HEK293 (cell line): Measurements from ENCODE around the gene GOLT1A.
A peak's percentile ranks its signal among the peaks of the same experiment; 100 is the strongest.

Experiments used
- EGR2 ChIP-seq: fragments of 450-650 bp; formaldehyde crosslinking; IDR thresholded peaks from 2 replicates; pipeline ENCODE4 v1.5.1; 2016; ENCODE audit warnings: low read depth, missing biosample characterization, missing genetic modification characterization
- IKZF3 ChIP-seq: fragments of 450-650 bp; IDR thresholded peaks from 2 replicates; pipeline ENCODE4 v1.5.0; 2018; ENCODE audit warnings: missing biosample characterization, mild to moderate bottlenecking, missing genetic modification characterization, moderate library complexity
- KLF16 ChIP-seq: fragments of 450-650 bp; formaldehyde crosslinking; IDR thresholded peaks from 2 replicates; pipeline ENCODE4 v1.5.1; 2017; ENCODE audit warnings: missing biosample characterization, missing genetic modification characterization
- PBX3 ChIP-seq: sonication (generic); formaldehyde crosslinking; IDR thresholded peaks from 2 replicates; pipeline ENCODE4 v1.8.1; 2022; ENCODE audit warnings: mild to moderate bottlenecking, moderate library complexity, missing genetic modification reagents
- PRDM1 ChIP-seq: fragments of 450-650 bp; formaldehyde crosslinking; IDR thresholded peaks from 2 replicates; pipeline ENCODE4; 2016; ENCODE audit warnings: missing biosample characterization, missing genetic modification characterization
- RBAK ChIP-seq: fragments of 450-650 bp; formaldehyde crosslinking; IDR thresholded peaks from 2 replicates; pipeline ENCODE4 v1.5.1; 2016; ENCODE audit warnings: missing biosample characterization, missing genetic modification characterization
- ZNF157 ChIP-seq: fragments of 450-650 bp; formaldehyde crosslinking; IDR thresholded peaks from 2 replicates; pipeline ENCODE4 v1.5.1; 2016; ENCODE audit warnings: missing biosample characterization, missing genetic modification characterization
- ZNF16 ChIP-seq: fragments of 450-650 bp; formaldehyde crosslinking; IDR thresholded peaks from 2 replicates; pipeline ENCODE4 v1.5.1; 2016; ENCODE audit warnings: low read depth, missing biosample characterization, missing genetic modification characterization
- ZNF223 ChIP-seq: fragments of 450-650 bp; formaldehyde crosslinking; IDR thresholded peaks from 2 replicates; pipeline ENCODE4 v1.5.1; 2016; ENCODE audit warnings: missing biosample characterization, missing genetic modification characterization
- ZNF292 ChIP-seq: fragments of 450-650 bp; formaldehyde crosslinking; IDR thresholded peaks from 2 replicates; pipeline ENCODE4 v1.5.1; 2016; ENCODE audit warnings: low read depth, missing biosample characterization, missing genetic modification characterization, borderline replicate concordance
- ZNF324 ChIP-seq: fragments of 450-650 bp; formaldehyde crosslinking; IDR thresholded peaks from 2 replicates; pipeline ENCODE4 v1.5.1; 2016; ENCODE audit warnings: missing biosample characterization, missing genetic modification characterization
- ZNF366 ChIP-seq: fragments of 450-650 bp; formaldehyde crosslinking; conservative IDR thresholded peaks from 2 replicates; pipeline ENCODE4 v1.5.1; 2016; ENCODE audit warnings: missing biosample characterization, missing genetic modification characterization
- ZNF37A ChIP-seq: fragments of 450-650 bp; IDR thresholded peaks from 2 replicates; pipeline ENCODE4 v1.5.1; 2018; ENCODE audit warnings: missing biosample characterization, missing genetic modification characterization
- ZNF423 ChIP-seq: fragments of 450-650 bp; formaldehyde crosslinking; IDR thresholded peaks from 2 replicates; pipeline ENCODE4 v1.5.1; 2016; ENCODE audit warnings: missing biosample characterization, missing genetic modification characterization
- ZNF433 ChIP-seq: fragments of 450-650 bp; formaldehyde crosslinking; IDR thresholded peaks from 2 replicates; pipeline ENCODE4 v1.5.1; 2016; ENCODE audit warnings: missing biosample characterization, missing genetic modification characterization, low read depth
- ZNF501 ChIP-seq: fragments of 450-650 bp; formaldehyde crosslinking; IDR thresholded peaks from 2 replicates; pipeline ENCODE4 v1.5.1; 2016; ENCODE audit warnings: missing biosample characterization, missing genetic modification characterization
- ZNF513 ChIP-seq: fragments of 450-650 bp; IDR thresholded peaks from 2 replicates; pipeline ENCODE4 v1.5.1; 2018; ENCODE audit warnings: missing biosample characterization, missing genetic modification characterization
- ZNF514 ChIP-seq: fragments of 450-650 bp; formaldehyde crosslinking; IDR thresholded peaks from 2 replicates; pipeline ENCODE4 v1.5.1; 2016; ENCODE audit warnings: missing biosample characterization, missing genetic modification characterization
- ZNF529 ChIP-seq: fragments of 450-650 bp; formaldehyde crosslinking; IDR thresholded peaks from 2 replicates; pipeline ENCODE4 v1.5.1; 2017; ENCODE audit warnings: missing genetic modification characterization, missing biosample characterization; ENCODE audit not compliant: insufficient replicate concordance
- ZNF561 ChIP-seq: fragments of 450-650 bp; IDR thresholded peaks from 2 replicates; pipeline ENCODE4 v1.5.1; 2018; ENCODE audit warnings: missing biosample characterization, missing genetic modification characterization, borderline replicate concordance
- ZNF600 ChIP-seq: fragments of 450-650 bp; formaldehyde crosslinking; IDR thresholded peaks from 2 replicates; pipeline ENCODE4 v1.5.1; 2016; ENCODE audit warnings: missing biosample characterization, missing genetic modification characterization
- ZNF658 ChIP-seq: fragments of 450-650 bp; formaldehyde crosslinking; IDR thresholded peaks from 2 replicates; pipeline ENCODE4; 2016; ENCODE audit warnings: missing biosample characterization, missing genetic modification characterization
- ZNF660 ChIP-seq: fragments of 450-650 bp; IDR thresholded peaks from 2 replicates; pipeline ENCODE4 v1.5.1; 2018; ENCODE audit warnings: missing biosample characterization, mild to moderate bottlenecking, missing genetic modification characterization
- ZNF664 ChIP-seq: fragments of 450-650 bp; formaldehyde crosslinking; IDR thresholded peaks from 2 replicates; pipeline ENCODE4 v1.5.1; 2016; ENCODE audit warnings: missing biosample characterization, missing genetic modification characterization
- ZNF707 ChIP-seq: fragments of 450-650 bp; formaldehyde crosslinking; IDR thresholded peaks from 2 replicates; pipeline ENCODE4 v1.5.1; 2016; ENCODE audit warnings: missing biosample characterization, missing genetic modification characterization
- ZNF768 ChIP-seq: fragments of 450-650 bp; formaldehyde crosslinking; IDR thresholded peaks from 2 replicates; pipeline ENCODE4 v1.5.1; 2018; ENCODE audit warnings: missing biosample characterization, mild to moderate bottlenecking, missing genetic modification characterization
- ZNF776 ChIP-seq: fragments of 450-650 bp; formaldehyde crosslinking; IDR thresholded peaks from 2 replicates; pipeline ENCODE4 v1.5.0; 2017; ENCODE audit warnings: missing biosample characterization, missing genetic modification characterization, borderline replicate concordance
- ZNF791 ChIP-seq: fragments of 450-650 bp; formaldehyde crosslinking; IDR thresholded peaks from 2 replicates; pipeline ENCODE4 v1.5.1; 2016; ENCODE audit warnings: missing biosample characterization, missing genetic modification characterization
- ZNF843 ChIP-seq: fragments of 450-650 bp; formaldehyde crosslinking; IDR thresholded peaks from 2 replicates; pipeline ENCODE4 v1.5.1; 2016; ENCODE audit warnings: missing biosample characterization, missing genetic modification characterization
- ZSCAN23 ChIP-seq: fragments of 450-650 bp; formaldehyde crosslinking; IDR thresholded peaks from 2 replicates; pipeline ENCODE4 v1.5.1; 2016; ENCODE audit warnings: missing biosample characterization, missing genetic modification characterization
- ZSCAN4 ChIP-seq: fragments of 450-650 bp; formaldehyde crosslinking; IDR thresholded peaks from 2 replicates; pipeline ENCODE4 v1.5.1; 2017; ENCODE audit warnings: missing biosample characterization, missing genetic modification characterization
- TF ChIP-seq, protein P1 (sequence below): fragments of 450-650 bp; formaldehyde crosslinking; IDR thresholded peaks from 2 replicates; pipeline ENCODE4 v1.5.1; 2016; ENCODE audit warnings: missing biosample characterization, missing genetic modification characterization
- TF ChIP-seq, protein P2 (sequence below): fragments of 450-650 bp; formaldehyde crosslinking; IDR thresholded peaks from 2 replicates; pipeline ENCODE4 v1.5.1; 2016; ENCODE audit warnings: missing biosample characterization, missing genetic modification characterization

Gene GOLT1A

GRCh38 chr1:204151552-204152309 is 62.1 kb downstream of the GOLT1A start, which contains the start of gene ETNK2 (continued):
- TF ChIP-seq ZNF292, result no peak
- 0 out of 2 replicates have a peak, but pooled peaks have one; percentile 23 for TF ChIP-seq ZNF501
- TF ChIP-seq ZNF664 (tag by site-specific recombination), result no peak
- no peak for TF ChIP-seq RBAK
- no peak for TF ChIP-seq ZNF791 (tag by site-specific recombination)
- TF ChIP-seq PRDM1, result no peak
- no peak for TF ChIP-seq KLF16
- TF ChIP-seq, protein P1, sequence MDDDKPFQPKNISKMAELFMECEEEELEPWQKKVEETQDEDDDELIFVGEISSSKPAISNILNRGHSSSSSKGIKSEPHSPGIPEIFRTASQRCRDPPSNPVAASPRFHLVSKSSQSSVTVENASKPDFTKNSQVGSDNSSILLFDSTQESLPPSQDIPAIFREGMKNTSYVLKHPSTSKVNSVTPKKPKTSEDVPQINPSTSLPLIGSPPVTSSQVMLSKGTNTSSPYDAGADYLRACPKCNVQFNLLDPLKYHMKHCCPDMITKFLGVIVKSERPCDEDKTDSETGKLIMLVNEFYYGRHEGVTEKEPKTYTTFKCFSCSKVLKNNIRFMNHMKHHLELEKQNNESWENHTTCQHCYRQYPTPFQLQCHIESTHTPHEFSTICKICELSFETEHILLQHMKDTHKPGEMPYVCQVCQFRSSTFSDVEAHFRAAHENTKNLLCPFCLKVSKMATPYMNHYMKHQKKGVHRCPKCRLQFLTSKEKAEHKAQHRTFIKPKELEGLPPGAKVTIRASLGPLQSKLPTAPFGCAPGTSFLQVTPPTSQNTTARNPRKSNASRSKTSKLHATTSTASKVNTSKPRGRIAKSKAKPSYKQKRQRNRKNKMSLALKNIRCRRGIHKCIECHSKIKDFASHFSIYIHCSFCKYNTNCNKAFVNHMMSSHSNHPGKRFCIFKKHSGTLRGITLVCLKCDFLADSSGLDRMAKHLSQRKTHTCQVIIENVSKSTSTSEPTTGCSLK (tag by site-specific recombination), result no peak
- no peak for TF ChIP-seq PBX3 (CRISPR knock-in tag)
- no peak for TF ChIP-seq ZSCAN4 (tag by site-specific recombination)
- TF ChIP-seq ZNF707 (tag by site-specific recombination), result no peak
- peak; percentile 75 for TF ChIP-seq ZNF561 (tag by site-specific recombination)
- TF ChIP-seq ZNF776, result no peak
- no peak for TF ChIP-seq ZNF324
- TF ChIP-seq ZNF658 (tag by site-specific recombination), result no peak
- TF ChIP-seq ZNF16 (tag by site-specific recombination), result no peak
- TF ChIP-seq ZNF223 (tag by site-specific recombination), result no peak
- no peak for TF ChIP-seq ZNF37A (tag by site-specific recombination)
- TF ChIP-seq ZNF157, result no peak
- no peak for TF ChIP-seq ZSCAN23
- TF ChIP-seq ZNF600 (tag by site-specific recombination), result no peak; the same call in 1 of the 2 replicates
- TF ChIP-seq ZNF660 (tag by site-specific recombination), result peak; percentile 36; the same call in 1 of the 2 replicates
- TF ChIP-seq EGR2, result no peak; the same call in 1 of the 2 replicates
- no peak for TF ChIP-seq ZNF513 (tag by site-specific recombination)
- TF ChIP-seq ZNF529 (tag by site-specific recombination), result no peak
- no peak for TF ChIP-seq ZNF843
- no peak for TF ChIP-seq ZNF433 (tag by site-specific recombination)
- no peak for TF ChIP-seq ZNF514 (tag by site-specific recombination)
- peak; percentile 23; the same call in 1 of the 2 replicates for TF ChIP-seq IKZF3 (tag by site-specific recombination)
- TF ChIP-seq ZNF423 (tag by site-specific recombination), result no peak; the same call in 1 of the 2 replicates
- TF ChIP-seq ZNF768 (tag by site-specific recombination), result no peak
- no peak for TF ChIP-seq ZNF366 (tag by site-specific recombination)
- TF ChIP-seq, protein P2, sequence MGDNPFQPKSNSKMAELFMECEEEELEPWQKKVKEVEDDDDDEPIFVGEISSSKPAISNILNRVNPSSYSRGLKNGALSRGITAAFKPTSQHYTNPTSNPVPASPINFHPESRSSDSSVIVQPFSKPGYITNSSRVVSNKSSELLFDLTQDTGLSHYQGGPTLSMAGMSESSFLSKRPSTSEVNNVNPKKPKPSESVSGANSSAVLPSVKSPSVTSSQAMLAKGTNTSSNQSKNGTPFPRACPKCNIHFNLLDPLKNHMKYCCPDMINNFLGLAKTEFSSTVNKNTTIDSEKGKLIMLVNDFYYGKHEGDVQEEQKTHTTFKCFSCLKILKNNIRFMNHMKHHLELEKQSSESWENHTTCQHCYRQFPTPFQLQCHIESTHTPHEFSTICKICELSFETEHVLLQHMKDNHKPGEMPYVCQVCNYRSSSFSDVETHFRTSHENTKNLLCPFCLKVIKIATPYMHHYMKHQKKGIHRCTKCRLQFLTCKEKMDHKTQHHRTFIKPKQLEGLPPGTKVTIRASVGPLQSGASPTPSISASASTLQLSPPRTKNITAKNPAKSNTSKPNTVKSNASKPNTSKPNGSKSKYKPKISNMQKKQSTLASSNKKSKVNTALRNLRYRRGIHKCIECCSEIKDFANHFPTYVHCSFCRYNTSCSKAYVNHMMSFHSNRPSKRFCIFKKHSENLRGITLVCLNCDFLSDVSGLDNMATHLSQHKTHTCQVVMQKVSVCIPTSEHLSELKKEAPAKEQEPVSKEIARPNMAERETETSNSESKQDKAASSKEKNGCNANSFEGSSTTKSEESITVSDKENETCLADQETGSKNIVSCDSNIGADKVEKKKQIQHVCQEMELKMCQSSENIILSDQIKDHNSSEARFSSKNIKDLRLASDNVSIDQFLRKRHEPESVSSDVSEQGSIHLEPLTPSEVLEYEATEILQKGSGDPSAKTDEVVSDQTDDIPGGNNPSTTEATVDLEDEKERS, result no peak
